C4-2B (cell line): Measurements from ENCODE around the gene ARSJ.

ENCODE experiments used
- ZFX ChIP-seq: fragments of 450-650 bp; IDR thresholded peaks from 2 replicates; pipeline ENCODE4 v1.6.1; 2017
- TF ChIP-seq, protein P1 (sequence below): fragments of 450-650 bp; conservative IDR thresholded peaks from 2 replicates; pipeline ENCODE4 v1.5.1; 2017; ENCODE audit warnings: mild to moderate bottlenecking

GRCh38 chr4:113943085-113943484 is 36.4 kb downstream of the ARSJ start:
- TF ChIP-seq, protein P1, sequence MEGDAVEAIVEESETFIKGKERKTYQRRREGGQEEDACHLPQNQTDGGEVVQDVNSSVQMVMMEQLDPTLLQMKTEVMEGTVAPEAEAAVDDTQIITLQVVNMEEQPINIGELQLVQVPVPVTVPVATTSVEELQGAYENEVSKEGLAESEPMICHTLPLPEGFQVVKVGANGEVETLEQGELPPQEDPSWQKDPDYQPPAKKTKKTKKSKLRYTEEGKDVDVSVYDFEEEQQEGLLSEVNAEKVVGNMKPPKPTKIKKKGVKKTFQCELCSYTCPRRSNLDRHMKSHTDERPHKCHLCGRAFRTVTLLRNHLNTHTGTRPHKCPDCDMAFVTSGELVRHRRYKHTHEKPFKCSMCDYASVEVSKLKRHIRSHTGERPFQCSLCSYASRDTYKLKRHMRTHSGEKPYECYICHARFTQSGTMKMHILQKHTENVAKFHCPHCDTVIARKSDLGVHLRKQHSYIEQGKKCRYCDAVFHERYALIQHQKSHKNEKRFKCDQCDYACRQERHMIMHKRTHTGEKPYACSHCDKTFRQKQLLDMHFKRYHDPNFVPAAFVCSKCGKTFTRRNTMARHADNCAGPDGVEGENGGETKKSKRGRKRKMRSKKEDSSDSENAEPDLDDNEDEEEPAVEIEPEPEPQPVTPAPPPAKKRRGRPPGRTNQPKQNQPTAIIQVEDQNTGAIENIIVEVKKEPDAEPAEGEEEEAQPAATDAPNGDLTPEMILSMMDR = no peak
- TF ChIP-seq ZFX = no peak
